Measurements from ENCODE around the gene NCKAP5L.

NCKAP5L gene

GRCh38 chr12:49744363-49744885 lies 83.8 kb downstream of the NCKAP5L start:
- Mint-ChIP-seq H3K27me3 (ENCODE audit: low read depth) (no peaks in the 10 kb centered on the region), H3K27ac (peak overlapping the region; percentile 8), H3K9me3 (no peaks in the 10 kb centered on the region), H3K4me1 (ENCODE audit: low read depth) (peaks cover 46% of the 10 kb centered on the region), H3K4me3 (no peak overlapping the region), H3K36me3 (ENCODE audit: low read depth) (peaks cover 23% of the 10 kb centered on the region)

DNA sequence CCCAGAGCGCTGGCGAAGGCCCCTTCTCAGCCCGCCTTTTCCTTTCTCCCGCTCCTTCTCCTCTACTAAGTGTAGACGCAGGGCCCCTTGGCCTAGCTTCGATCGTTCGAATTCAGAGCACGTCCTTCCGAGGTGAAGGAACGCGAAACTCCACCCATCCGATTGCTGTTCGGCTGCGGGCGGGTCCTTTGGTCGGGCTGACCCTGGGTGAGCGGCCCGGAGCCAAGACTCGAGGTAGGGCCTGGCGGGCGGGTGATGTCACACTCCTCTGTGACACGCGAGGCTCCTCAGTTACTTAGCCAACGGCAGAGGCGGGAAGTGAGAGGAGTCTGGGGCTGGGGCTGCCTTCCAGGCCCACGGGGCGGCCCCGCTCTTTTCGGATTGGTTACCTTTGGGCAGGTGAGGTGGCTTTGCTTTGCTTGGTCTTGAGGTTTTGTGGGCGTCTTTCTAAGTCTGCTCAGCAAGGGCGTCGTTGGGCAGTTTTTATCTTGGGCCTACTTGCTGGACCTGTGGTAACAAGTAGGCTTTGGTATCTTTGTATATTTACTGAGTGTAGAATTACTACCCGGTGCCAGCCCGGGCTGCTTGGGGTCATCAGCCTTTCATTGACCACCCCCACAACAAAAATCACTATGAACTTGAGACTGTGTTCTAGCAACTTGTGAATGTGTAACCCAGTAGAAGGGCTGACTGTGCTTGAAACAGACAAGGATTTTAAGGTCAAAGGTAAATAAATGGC lies 86.2 kb downstream of the NCKAP5L start:
- H3K4me1 Mint-ChIP-seq (ENCODE audit: low read depth): peaks cover 35% of the 10 kb centered on the region
- H3K27me3 Mint-ChIP-seq (ENCODE audit: low read depth): peaks cover 2% of the 10 kb centered on the region
- no peaks in the 10 kb centered on the region for H3K9me3 Mint-ChIP-seq
- H3K4me3 Mint-ChIP-seq: peak overlapping the region; percentile 91
- peak overlapping the region; percentile 96 for H3K27ac Mint-ChIP-seq
- peaks cover 23% of the 10 kb centered on the region for H3K36me3 Mint-ChIP-seq (ENCODE audit: low read depth)

Measured in T-helper 1 cell treated with Interleukin-12 subunit alpha and Interleukin-12 subunit beta and Interleukin-4 antibody, amounts not matched to agents 30 μg/mL and 1 μg/mL, for 36 hours (primary cell).